NB4 (cell line): ENCODE measurements around the gene ZFPM1.

Experiments used
- POLR2A ChIP-seq: IDR thresholded peaks from 2 replicates; pipeline ENCODE4 v1.6.1; 2011; ENCODE audit warnings: mild to moderate bottlenecking; ENCODE audit not compliant: insufficient read length; ENCODE audit errors: extremely low read depth
- TF ChIP-seq, protein P1 (sequence below): IDR thresholded peaks from one replicate; pipeline ENCODE4 v1.5.1; 2012; ENCODE audit warnings: low read depth, low read length

- TF ChIP-seq, protein P1, sequence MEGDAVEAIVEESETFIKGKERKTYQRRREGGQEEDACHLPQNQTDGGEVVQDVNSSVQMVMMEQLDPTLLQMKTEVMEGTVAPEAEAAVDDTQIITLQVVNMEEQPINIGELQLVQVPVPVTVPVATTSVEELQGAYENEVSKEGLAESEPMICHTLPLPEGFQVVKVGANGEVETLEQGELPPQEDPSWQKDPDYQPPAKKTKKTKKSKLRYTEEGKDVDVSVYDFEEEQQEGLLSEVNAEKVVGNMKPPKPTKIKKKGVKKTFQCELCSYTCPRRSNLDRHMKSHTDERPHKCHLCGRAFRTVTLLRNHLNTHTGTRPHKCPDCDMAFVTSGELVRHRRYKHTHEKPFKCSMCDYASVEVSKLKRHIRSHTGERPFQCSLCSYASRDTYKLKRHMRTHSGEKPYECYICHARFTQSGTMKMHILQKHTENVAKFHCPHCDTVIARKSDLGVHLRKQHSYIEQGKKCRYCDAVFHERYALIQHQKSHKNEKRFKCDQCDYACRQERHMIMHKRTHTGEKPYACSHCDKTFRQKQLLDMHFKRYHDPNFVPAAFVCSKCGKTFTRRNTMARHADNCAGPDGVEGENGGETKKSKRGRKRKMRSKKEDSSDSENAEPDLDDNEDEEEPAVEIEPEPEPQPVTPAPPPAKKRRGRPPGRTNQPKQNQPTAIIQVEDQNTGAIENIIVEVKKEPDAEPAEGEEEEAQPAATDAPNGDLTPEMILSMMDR: no peak
- TF ChIP-seq POLR2A: no peak
These were observed 88.9 kb downstream of the ZFPM1 start for GRCh38 chr16:88541831-88542616.
